HEK293T (cell line): Measurements from ENCODE around the gene MICAL1.
A peak's percentile ranks its signal among the peaks of the same experiment; 100 is the strongest.

ENCODE experiments used
- CTCF ChIA-PET: fragments of 350-600 bp; formaldehyde crosslinking; extraction: SDS; loops from one replicate; lab custom pipeline; 2021; ENCODE audit warnings: antibody characterized with exemption, inconsistent platforms; lab: Yijun Ruan, JAX
- POLR2A ChIA-PET: fragments of 350-600 bp; formaldehyde crosslinking; extraction: SDS; loops from one replicate; lab custom pipeline; 2020; ENCODE audit warnings: antibody characterized with exemption, inconsistent platforms; lab: Yijun Ruan, JAX
- DNase-seq: peaks from one replicate; pipeline ENCODE4 v3.0.0; 2012; ENCODE audit warnings: mixed read lengths; ENCODE audit errors: extremely low spot score
- ARNT ChIP-seq: fragments of 450-650 bp; IDR thresholded peaks from 2 replicates; pipeline ENCODE4 v1.6.1; 2017; ENCODE audit warnings: mild to moderate bottlenecking
- BHLHE40 ChIP-seq: fragments of 450-650 bp; IDR thresholded peaks from 2 replicates; pipeline ENCODE4 v1.6.1; 2016; ENCODE audit warnings: mild to moderate bottlenecking, moderate library complexity, borderline replicate concordance
- CTBP1 ChIP-seq: fragments of 450-650 bp; IDR thresholded peaks from 2 replicates; pipeline ENCODE4 v1.6.1; 2016; ENCODE audit warnings: borderline replicate concordance
- ELF4 ChIP-seq: fragments of 450-650 bp; IDR thresholded peaks from 2 replicates; pipeline ENCODE4 v1.6.1; 2017; ENCODE audit warnings: antibody characterized with exemption
- FOXA1 ChIP-seq: fragments of 450-650 bp; IDR thresholded peaks from 2 replicates; pipeline ENCODE4 v1.6.1; 2016; ENCODE audit warnings: mild to moderate bottlenecking
- FOXK2 ChIP-seq: fragments of 450-650 bp; IDR thresholded peaks from 2 replicates; pipeline ENCODE4 v1.6.1; 2016; ENCODE audit warnings: mild to moderate bottlenecking
- FOXM1 ChIP-seq: fragments of 450-650 bp; IDR thresholded peaks from 2 replicates; pipeline ENCODE4 v1.6.1; 2017; ENCODE audit warnings: mild to moderate bottlenecking, borderline replicate concordance
- HDGF ChIP-seq: fragments of 450-650 bp; IDR thresholded peaks from 2 replicates; pipeline ENCODE4 v1.6.1; 2017; ENCODE audit warnings: antibody characterized with exemption, borderline replicate concordance
- L3MBTL2 ChIP-seq: fragments of 450-650 bp; conservative IDR thresholded peaks from 2 replicates; pipeline ENCODE4 v1.6.1; 2016; ENCODE audit warnings: mild to moderate bottlenecking
- LEF1 ChIP-seq: fragments of 450-650 bp; IDR thresholded peaks from 2 replicates; pipeline ENCODE4 v1.6.1; 2017; ENCODE audit warnings: mild to moderate bottlenecking, borderline replicate concordance
- NFRKB ChIP-seq: fragments of 450-650 bp; IDR thresholded peaks from 2 replicates; pipeline ENCODE4 v1.6.1; 2016; ENCODE audit warnings: mild to moderate bottlenecking, moderate library complexity
- SP1 ChIP-seq: fragments of 450-650 bp; IDR thresholded peaks from 2 replicates; pipeline ENCODE4 v1.6.1; 2017
- SUZ12 ChIP-seq: fragments of 450-650 bp; IDR thresholded peaks from 2 replicates; pipeline ENCODE4 v1.6.1; 2016; ENCODE audit warnings: mild to moderate bottlenecking
- TARDBP ChIP-seq: fragments of 450-650 bp; IDR thresholded peaks from 2 replicates; pipeline ENCODE4 v1.6.1; 2016
- ZNF384 ChIP-seq: fragments of 450-650 bp; IDR thresholded peaks from 2 replicates; pipeline ENCODE4 v1.6.1; 2016
- TF ChIP-seq, protein P1 (sequence below): fragments of 450-650 bp; IDR thresholded peaks from 2 replicates; pipeline ENCODE4 v1.6.1; 2016

Gene MICAL1

DNA sequence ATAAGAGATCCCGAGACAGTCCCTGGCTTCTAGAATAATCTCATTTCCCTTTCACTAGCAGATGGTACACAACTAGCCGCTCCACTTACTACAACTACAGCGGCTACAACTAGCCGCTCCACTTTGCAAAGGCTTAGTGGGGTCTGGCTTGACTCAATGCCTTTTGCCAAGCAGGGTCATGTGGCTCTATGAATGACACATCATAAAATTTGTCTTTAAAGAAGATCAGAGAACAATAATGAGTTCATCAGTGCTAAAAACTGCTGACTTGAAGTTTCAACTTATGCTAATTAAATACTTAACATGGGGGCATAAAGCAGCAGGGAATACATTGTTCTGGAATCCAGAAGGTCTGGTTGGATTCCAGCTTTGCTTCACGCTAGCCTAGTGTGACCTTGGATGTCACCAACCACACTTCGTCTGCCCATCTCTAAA is 2.0 kb upstream of the MICAL1 start:
- DNase-seq: no peak
- CTCF ChIA-PET: no interaction called here
- TF ChIP-seq SUZ12: no peak
- TF ChIP-seq, protein P1, sequence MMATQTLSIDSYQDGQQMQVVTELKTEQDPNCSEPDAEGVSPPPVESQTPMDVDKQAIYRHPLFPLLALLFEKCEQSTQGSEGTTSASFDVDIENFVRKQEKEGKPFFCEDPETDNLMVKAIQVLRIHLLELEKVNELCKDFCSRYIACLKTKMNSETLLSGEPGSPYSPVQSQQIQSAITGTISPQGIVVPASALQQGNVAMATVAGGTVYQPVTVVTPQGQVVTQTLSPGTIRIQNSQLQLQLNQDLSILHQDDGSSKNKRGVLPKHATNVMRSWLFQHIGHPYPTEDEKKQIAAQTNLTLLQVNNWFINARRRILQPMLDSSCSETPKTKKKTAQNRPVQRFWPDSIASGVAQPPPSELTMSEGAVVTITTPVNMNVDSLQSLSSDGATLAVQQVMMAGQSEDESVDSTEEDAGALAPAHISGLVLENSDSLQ: peak; percentile 33; the same call in 1 of the 2 replicates
- POLR2A ChIA-PET: interaction anchor here (1.3 to 6.2 kb wide), 3 partner anchors 9 to 25 kb away, joined by 3 to 39 read pairs (median 4); partner anchors contain the start of genes PPIL6, SMPD2 and ZBTB24

DNA sequence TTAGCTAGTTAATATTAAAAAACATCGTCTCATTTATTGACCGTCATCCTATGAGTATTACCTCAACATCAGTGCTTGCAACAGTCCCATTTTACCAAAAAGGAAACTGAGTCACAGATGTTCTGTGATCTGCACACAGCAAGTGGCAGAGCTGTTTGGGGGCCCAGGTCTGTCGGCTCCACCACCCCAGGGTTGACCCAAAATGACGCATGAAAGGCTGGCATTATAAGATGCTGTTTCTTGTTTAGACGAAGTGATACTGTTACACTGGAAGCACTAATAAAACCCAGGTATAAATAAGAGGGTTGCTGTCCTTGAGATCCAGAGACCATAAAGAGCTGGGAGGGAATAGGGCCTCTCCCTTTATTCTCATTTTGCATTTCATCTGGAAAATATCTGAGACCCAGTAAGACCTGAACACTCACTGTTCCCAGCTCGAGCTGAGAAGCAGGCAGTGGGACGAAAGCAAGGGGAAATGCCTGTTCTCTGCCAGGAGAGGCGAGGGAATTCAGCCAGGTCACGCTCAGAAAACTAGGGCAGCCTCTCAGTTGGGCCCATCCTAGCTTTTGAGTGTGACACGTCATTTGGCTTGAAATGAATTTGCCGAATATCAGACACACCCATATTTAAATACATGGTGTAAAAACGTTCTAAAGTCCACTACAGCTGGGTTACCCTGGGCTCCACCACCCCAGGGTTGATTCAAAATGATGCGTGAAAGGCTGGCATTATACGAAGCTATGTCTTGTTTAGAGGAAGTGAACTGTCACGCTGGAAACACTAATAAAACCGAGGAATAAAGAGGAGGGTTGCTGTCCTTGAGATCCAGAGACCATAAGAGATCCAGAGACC is 1.4 kb upstream of the MICAL1 start:
- TF ChIP-seq FOXK2: no peak
- TF ChIP-seq, protein P1: no peak
- no peak for TF ChIP-seq FOXM1
- TF ChIP-seq NFRKB: no peak
- POLR2A ChIA-PET: interaction anchor here (1.3 to 6.2 kb wide), 4 partner anchors 8 to 26 kb away, joined by 3 to 39 read pairs (median 5); partner anchors contain the start of genes PPIL6, SMPD2 and ZBTB24
- no peak for DNase-seq
- CTCF ChIA-PET: interaction anchor here (0.9 kb wide), 1 partner anchor 16 kb away, joined by 4 read pairs; the partner anchor contains the start of genes PPIL6 and SMPD2

DNA sequence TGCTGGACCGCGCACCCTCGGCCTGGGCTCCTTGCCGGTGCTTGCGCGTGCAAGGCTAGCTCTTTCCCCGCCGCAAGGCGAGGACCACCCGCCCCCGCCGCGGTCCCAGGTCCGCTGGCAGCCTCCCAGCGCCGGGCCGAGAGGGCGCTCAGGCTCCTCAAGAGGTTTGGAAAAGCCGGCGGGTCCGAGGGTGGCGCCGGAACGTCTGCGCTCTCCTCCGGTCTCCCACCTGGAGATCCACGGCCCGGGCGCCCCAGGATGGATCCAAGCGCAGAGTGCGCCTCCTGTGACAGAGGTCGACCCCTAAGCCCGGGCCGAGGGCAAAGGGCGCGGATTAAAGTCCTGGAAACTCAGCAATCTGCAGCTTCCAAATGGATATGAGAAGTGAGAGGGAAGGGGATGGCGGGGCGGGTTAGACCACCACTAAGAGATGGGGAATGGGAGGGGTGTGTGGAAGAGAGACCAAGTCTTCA is 575 bp upstream of the MICAL1 start:
- CTCF ChIA-PET: no interaction called here

DNA sequence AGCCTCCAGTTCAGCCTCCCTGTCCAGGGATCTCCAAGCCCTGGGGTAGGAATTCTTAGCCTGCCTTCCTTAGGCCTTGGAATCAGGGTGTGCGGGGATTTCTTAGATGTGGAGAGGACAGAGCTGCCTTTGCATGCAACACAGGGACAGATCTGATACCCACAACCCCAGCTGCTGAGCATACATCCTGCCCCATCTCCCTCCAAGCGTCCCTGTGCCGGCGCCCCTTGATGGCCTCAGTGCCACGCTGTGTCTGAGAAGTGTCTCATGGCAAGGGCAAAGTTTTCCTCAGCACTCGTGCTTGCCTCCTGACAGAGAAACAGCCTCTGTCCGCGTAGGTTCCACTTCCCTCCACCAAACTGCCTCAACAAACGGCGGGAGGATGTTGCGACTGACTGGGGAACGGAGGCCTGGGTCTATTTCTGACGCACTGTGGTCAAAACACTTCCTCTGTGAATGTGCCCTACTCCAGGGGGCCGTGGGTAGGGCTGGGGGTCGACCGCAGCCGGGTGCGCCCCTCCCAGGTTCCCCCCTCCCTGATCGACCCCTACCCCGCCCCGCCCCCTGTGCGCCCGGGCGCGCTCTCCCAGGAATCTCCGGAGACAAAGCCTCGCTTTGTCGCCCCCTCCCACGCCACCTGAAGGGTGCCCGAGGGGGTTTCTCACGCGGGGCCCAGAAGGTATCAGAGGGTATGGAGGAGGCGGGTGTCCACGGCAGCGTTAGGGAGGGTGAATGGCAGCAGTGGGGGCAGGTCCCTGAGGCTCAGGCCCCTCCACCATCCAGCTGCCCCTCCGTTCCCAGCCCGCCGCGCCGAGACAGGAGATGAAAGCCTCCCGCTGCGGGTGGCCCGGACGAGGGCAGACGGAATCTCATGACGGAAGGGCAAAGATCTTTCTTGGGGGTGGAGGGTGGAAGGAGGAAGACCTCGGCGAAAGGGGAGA is 806 bp downstream of the MICAL1 start:
- ChIA-PET POLR2A (interaction anchor here (1.3 to 6.2 kb wide), 2 partner anchors 13 to 28 kb away, joined by 3 to 39 read pairs; partner anchors contain the start of genes PPIL6, SMPD2 and ZBTB24), CTCF (interaction anchor here (1.4 to 1.5 kb wide), 2 partner anchors 12 to 13 kb away, joined by 3 to 5 read pairs; no protein-coding TSS in a partner anchor)
- TF ChIP-seq LEF1: no peak
- TF ChIP-seq L3MBTL2: no peak
- TF ChIP-seq FOXA1: no peak
- DNase-seq: no peak

More for the DNA sequence above, 575 bp upstream of the MICAL1 start:
- no peak for TF ChIP-seq BHLHE40
- TF ChIP-seq TARDBP: no peak
- TF ChIP-seq ARNT: no peak
- TF ChIP-seq LEF1: no peak
- no peak for TF ChIP-seq SP1
- TF ChIP-seq NFRKB: no peak
- no peak for TF ChIP-seq SUZ12
- no peak for TF ChIP-seq CTBP1
- no peak for TF ChIP-seq FOXK2
- no peak for TF ChIP-seq FOXM1
- TF ChIP-seq ELF4: no peak
- no peak for TF ChIP-seq FOXA1
- TF ChIP-seq, protein P1: no peak
- no peak for TF ChIP-seq ZNF384
- TF ChIP-seq L3MBTL2: no peak; the same call in 1 of the 2 replicates
- no peak for TF ChIP-seq HDGF
- no peak for DNase-seq
- POLR2A ChIA-PET: interaction anchor here (1.4 to 6.2 kb wide), 3 partner anchors 10 to 26 kb away, joined by 4 to 39 read pairs (median 6); partner anchors contain the start of genes PPIL6, SMPD2 and ZBTB24

DNA sequence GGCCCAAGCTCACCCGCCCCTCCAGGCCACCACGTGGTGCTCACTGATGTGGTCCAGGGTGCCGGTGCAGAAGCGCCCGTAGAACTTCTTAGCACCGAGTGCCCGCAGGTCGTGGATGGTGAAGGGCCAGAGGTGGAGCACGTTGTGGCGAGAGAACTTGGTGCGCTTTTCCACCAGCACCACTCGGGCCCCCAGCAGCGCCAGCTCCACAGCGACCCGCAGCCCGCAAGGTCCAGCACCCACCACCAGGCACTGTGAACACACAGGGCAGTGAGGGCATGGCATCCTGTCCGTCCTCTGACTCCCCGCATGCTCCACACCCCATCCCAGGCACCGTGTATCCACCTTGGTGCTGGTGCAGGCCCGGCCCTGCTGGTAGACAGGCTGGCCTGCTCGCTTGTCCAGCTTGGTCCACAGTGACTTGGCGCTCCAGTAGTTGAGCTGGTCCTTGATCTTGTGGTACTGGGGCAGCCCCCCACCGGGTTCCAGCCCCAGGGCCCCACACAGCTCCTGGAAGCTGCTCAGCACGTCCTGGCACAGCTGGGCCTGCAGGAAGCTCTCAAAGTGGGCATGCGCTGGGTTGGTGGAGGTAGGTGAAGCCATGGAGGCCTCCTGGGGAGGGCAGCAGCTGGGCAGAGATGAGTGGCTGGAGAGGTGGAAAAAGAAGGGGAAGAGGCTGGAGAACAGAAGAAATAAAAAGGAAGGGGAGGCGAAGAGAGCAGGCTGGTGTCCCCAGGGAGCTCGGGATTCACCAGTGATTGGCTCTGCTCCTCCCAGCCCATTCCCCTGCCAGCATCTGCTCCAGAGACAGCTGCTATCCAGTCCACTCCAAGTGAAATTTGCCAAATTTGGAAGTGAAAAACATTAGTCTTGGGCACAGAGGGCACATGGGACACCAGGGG is 1.7 kb downstream of the MICAL1 start:
- DNase-seq: no peak
- ChIA-PET CTCF (interaction anchor here (1.4 to 1.5 kb wide), 2 partner anchors 11 to 12 kb away, joined by 3 to 5 read pairs; no protein-coding TSS in a partner anchor), POLR2A (interaction anchor here (1.3 to 6.2 kb wide), 3 partner anchors 12 to 71 kb away, joined by 3 to 39 read pairs (median 6); partner anchors contain the start of genes CD164, PPIL6, SMPD2 and ZBTB24)
- TF ChIP-seq ELF4: no peak
- no peak for TF ChIP-seq L3MBTL2
- no peak for TF ChIP-seq CTBP1
- no peak for TF ChIP-seq FOXA1
- TF ChIP-seq SUZ12: no peak
- TF ChIP-seq, protein P1: no peak
- no peak for TF ChIP-seq HDGF
- TF ChIP-seq ARNT: no peak
- TF ChIP-seq ZNF384: no peak
- no peak for TF ChIP-seq TARDBP
- no peak for TF ChIP-seq FOXK2
- no peak for TF ChIP-seq SP1
- TF ChIP-seq FOXM1: no peak
- no peak for TF ChIP-seq BHLHE40
